CD14-positive monocyte (primary cell): ENCODE measurements around the gene FUS. TPM values are rescaled to one million over a fixed set of nuclear protein-coding genes. Genes with fewer than 3 reads are reported as not detected.
"Not testable (repeated sequence)": the region's sequence is repeated elsewhere in the genome, so short reads cannot be mapped to it uniquely, and the experiment has no call there.

ENCODE experiments used
- DNase-seq, 3 donors: peaks; one replicate each; pipeline ENCODE4 v3.0.0-alpha.2; 2011 to 2022
- H2AFZ ChIP-seq: 2 replicates; pipeline ENCODE4 v1.6.0; 2012; ENCODE audit warnings: mild to moderate bottlenecking, low read depth, low read length, inconsistent platforms; ENCODE audit not compliant: insufficient read depth, poor library complexity, severe bottlenecking
- H3K27ac ChIP-seq, 2 donors: 1 replicate in 1 of 2; 2 replicates in 1 of 2; pipeline ENCODE4 v1.5.1; 2012 to 2013; ENCODE audit warnings: low read length in 2 of 2, control low read depth in 1 of 2, inconsistent platforms in 1 of 2, low read depth in 1 of 2, mild to moderate bottlenecking in 1 of 2
- H3K27me3 ChIP-seq, 2 donors: one replicate each; pipeline versions ENCODE4 v1.6.0 to v1.6.1; 2011 to 2013; ENCODE audit warnings: low read length in 2 of 2; ENCODE audit not compliant: control insufficient read depth in 2 of 2, insufficient read depth in 2 of 2
- H3K36me3 ChIP-seq, 2 donors: replicated peaks in 1 of 2; 1 replicate in 1 of 2; 2 replicates in 1 of 2; pipeline versions ENCODE4 v1.5.1 to v1.6.1; 2012 to 2013; ENCODE audit warnings: low read length in 2 of 2, control low read depth in 1 of 2, inconsistent platforms in 1 of 2, mild to moderate bottlenecking in 1 of 2; ENCODE audit not compliant: insufficient read depth in 2 of 2, control insufficient read depth in 1 of 2
- H3K4me1 ChIP-seq, 2 donors: 1 replicate in 1 of 2; 2 replicates in 1 of 2; pipeline versions ENCODE4 v1.5.1 to v1.6.1; 2012 to 2013; ENCODE audit warnings: low read length in 2 of 2, control low read depth in 1 of 2, inconsistent platforms in 1 of 2, mild to moderate bottlenecking in 1 of 2, moderate library complexity in 1 of 2; ENCODE audit not compliant: insufficient read depth in 2 of 2, control insufficient read depth in 1 of 2
- H3K4me2 ChIP-seq: replicated peaks from 2 replicates; pipeline ENCODE3; 2012; ENCODE audit warnings: low read length, moderate library complexity, mild to moderate bottlenecking; ENCODE audit not compliant: poor library complexity, severe bottlenecking; ENCODE audit errors: extremely low read depth
- H3K4me3 ChIP-seq, 3 experiments: fragments of 200-600 bp in 1 of 3; sonication (generic) in 1 of 3; replicated peaks in 1 of 3; 1 replicate in 2 of 3; 2 replicates in 1 of 3; pipeline ENCODE4 v1.5.1; 2011 to 2013; ENCODE audit warnings: low read length in 3 of 3, mild to moderate bottlenecking in 3 of 3, control low read depth in 2 of 3, low read depth in 2 of 3, inconsistent platforms in 1 of 3, moderate library complexity in 1 of 3
- H3K79me2 ChIP-seq: 2 replicates; pipeline ENCODE4 v1.6.0; 2012; ENCODE audit warnings: mild to moderate bottlenecking, control low read depth, inconsistent platforms, low read length, moderate library complexity; ENCODE audit not compliant: insufficient read depth
- H3K9ac ChIP-seq: 2 replicates; pipeline ENCODE4 v1.6.0; 2017; ENCODE audit warnings: low read length, mild to moderate bottlenecking; ENCODE audit not compliant: insufficient read depth, poor library complexity, severe bottlenecking
- H3K9me3 ChIP-seq, 2 donors: replicated peaks in 1 of 2; 1 replicate in 1 of 2; 2 replicates in 1 of 2; pipeline versions ENCODE4 v1.5.1 to v1.6.1; 2012 to 2013; ENCODE audit warnings: low read length in 2 of 2, control low read depth in 1 of 2; ENCODE audit not compliant: control insufficient read depth in 1 of 2, insufficient read depth in 1 of 2
- H4K20me1 ChIP-seq: 2 replicates; pipeline ENCODE4 v1.6.0; 2012; ENCODE audit warnings: mild to moderate bottlenecking, low read length, control low read depth, moderate library complexity; ENCODE audit not compliant: insufficient read depth
- H3K27ac Mint-ChIP-seq, 7 donors: one replicate each; pipeline ENCODE4 v1.8.0; 2020; ENCODE audit warnings: mild to moderate bottlenecking in 7 of 7, mixed read lengths in 7 of 7, moderate library complexity in 6 of 7, inconsistent platforms in 2 of 7
- H3K27me3 Mint-ChIP-seq, 3 donors: one replicate each; pipeline ENCODE4 v1.8.0; 2021 to 2022; ENCODE audit warnings: low read depth in 3 of 3, mild to moderate bottlenecking in 3 of 3, mixed read lengths in 3 of 3, moderate library complexity in 3 of 3, inconsistent platforms in 1 of 3
- H3K36me3 Mint-ChIP-seq, 2 donors: one replicate each; pipeline ENCODE4 v1.8.0; 2020; ENCODE audit warnings: mixed read lengths in 2 of 2, inconsistent platforms in 1 of 2, mild to moderate bottlenecking in 1 of 2
- H3K4me1 Mint-ChIP-seq: one replicate; pipeline ENCODE4 v1.8.0; 2020; ENCODE audit warnings: mild to moderate bottlenecking, mixed read lengths
- H3K4me3 Mint-ChIP-seq, 2 donors: one replicate each; pipeline ENCODE4 v1.8.0; 2020; ENCODE audit warnings: mild to moderate bottlenecking in 2 of 2, mixed read lengths in 2 of 2, moderate library complexity in 1 of 2
- H3K9me3 Mint-ChIP-seq, 7 donors: one replicate each; pipeline ENCODE4 v1.8.0; 2020 to 2022; ENCODE audit warnings: mixed read lengths in 7 of 7, mild to moderate bottlenecking in 6 of 7, moderate library complexity in 6 of 7, inconsistent platforms in 2 of 7
- WGBS: methylation state at CpG from one replicate; pipeline ENCODE4 v1.1.5; 2013; ENCODE audit warnings: missing lambda C conversion rate; ENCODE audit not compliant: insufficient coverage; 5-methylcytosine and 5-hydroxymethylcytosine counted together
- intact Hi-C, 2 donors: fragments of 100-400 bp; cut with micrococcal nuclease; formaldehyde crosslinking; loops; one replicate each; pipeline versions ENCODE4 v1.15.0 to v1.15.1; 2023
- polyA plus RNA-seq, 3 donors: library from polyadenylated mRNA; depleted of rRNA in 1 of 3; unstranded in 2 of 3; stranded (reverse) in 1 of 3; fragments of 300-500 nt in 2 of 3; fragments of >200 nt in 1 of 3; fragmentation: Illumina TruSeq in 2 of 3; gene quantifications; 1 replicate in 2 of 3; 2 replicates in 1 of 3; pipeline ENCODE4 v1.2.3, GENCODE V29; 2012 to 2021
- TF ChIP-seq, protein P1 (sequence below): fragments of 200-600 bp; IDR thresholded peaks from one replicate; pipeline ENCODE4 v1.8.0; 2022; ENCODE audit warnings: antibody characterized with exemption, mild to moderate bottlenecking

The FUS gene
- polyA plus RNA-seq, 3 donors, result 54.9 to 246 (median 78.5) TPM

DNA sequence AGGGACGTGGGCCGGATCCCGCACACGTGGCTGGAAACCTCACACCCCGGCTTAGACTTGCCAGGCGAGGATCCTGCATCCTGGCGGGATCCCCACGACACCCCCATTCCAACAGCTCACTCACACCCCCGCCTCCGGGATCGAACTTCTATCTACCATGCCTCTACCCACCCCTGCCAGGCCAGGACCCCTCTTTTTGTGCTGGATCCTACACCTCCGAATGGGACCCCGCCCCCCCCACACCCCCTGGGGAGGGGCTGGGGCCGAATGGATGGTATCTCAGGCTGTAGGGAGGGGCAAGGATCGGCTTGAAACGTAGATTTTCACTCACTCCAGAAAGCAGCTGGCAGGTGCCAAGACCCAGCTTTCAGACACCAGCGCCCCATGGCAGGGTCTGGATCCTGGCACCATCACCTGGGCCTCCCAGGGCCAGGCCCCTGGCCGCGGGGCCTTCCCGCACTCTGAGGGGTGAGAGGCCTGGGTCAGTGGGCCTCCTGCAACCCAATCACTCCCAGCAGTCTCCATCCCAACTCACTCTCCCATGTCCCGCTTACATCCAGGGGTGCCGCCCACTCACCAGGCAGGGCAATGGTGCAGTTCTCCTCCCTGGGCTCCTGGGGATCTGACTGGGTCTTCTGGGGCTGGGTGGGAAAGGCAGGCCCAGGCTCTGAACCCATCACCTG lies 36.8 kb upstream of the FUS start:
- Histone ChIP-seq H3K4me2 (peak overlapping the region; percentile 85), H2AFZ (peak overlapping the region; percentile 90)
- no peak for DNase-seq

DNA sequence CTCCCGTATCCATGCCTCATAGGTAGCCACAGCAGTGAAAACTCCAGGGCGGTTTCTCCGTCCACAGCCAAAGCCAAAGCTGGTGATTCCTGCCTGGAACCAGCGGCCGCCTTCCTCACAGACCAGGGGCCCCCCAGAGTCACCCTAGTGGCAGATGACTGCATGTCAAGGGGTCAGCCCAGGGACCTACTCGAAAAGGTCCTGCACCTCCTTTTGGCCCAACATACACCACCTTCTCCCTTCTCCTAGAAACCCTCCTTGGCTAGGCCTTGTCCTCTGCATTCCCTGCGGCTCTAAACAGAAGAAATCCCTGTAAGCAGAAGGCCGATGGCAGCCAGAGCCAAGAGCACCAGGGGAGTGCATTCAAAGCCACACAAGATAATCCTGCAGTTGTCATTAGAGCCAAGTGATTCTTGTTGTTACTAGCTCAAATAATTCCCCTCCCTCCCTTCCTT lies 36.2 kb upstream of the FUS start:
- Histone ChIP-seq H3K27me3 (no peaks in the 10 kb centered on the region), H3K4me3 (no peak overlapping the region), H3K79me2 (no peaks in the 10 kb centered on the region), H3K9ac (no peak overlapping the region), H3K9me3 (no peaks in the 10 kb centered on the region), H3K27ac (no peak overlapping the region), H3K4me1 (peaks cover 37 to 56% of the 10 kb centered on the region in 2 donors), H3K36me3 (no peaks in the 10 kb centered on the region), H4K20me1 (no peaks in the 10 kb centered on the region), H3K4me2 (no peak overlapping the region), H2AFZ (no peak overlapping the region)
- no peaks in the 10 kb centered on the region for H3K36me3 Mint-ChIP-seq
- H3K27me3 Mint-ChIP-seq, result peaks cover 2 to 3% (median 2%) of the 10 kb centered on the region in 3 donors
- 97% methylated on average over 7 of the region's 8 CpGs for WGBS
- no peak overlapping the region for H3K4me3 Mint-ChIP-seq
- DNase-seq, result no peak
- TF ChIP-seq, protein P1, sequence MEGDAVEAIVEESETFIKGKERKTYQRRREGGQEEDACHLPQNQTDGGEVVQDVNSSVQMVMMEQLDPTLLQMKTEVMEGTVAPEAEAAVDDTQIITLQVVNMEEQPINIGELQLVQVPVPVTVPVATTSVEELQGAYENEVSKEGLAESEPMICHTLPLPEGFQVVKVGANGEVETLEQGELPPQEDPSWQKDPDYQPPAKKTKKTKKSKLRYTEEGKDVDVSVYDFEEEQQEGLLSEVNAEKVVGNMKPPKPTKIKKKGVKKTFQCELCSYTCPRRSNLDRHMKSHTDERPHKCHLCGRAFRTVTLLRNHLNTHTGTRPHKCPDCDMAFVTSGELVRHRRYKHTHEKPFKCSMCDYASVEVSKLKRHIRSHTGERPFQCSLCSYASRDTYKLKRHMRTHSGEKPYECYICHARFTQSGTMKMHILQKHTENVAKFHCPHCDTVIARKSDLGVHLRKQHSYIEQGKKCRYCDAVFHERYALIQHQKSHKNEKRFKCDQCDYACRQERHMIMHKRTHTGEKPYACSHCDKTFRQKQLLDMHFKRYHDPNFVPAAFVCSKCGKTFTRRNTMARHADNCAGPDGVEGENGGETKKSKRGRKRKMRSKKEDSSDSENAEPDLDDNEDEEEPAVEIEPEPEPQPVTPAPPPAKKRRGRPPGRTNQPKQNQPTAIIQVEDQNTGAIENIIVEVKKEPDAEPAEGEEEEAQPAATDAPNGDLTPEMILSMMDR, result no peak
- intact Hi-C loops, result loop anchor here (2.0 to 10.0 kb wide), 5 partner anchors 15 to 149 kb away; partner anchors contain the start of gene VKORC1 (in 1 of the 2)
- H3K9me3 Mint-ChIP-seq, result peaks cover 0 to 5% (median 0%) of the 10 kb centered on the region in 7 donors
- H3K4me1 Mint-ChIP-seq, result peaks cover 38% of the 10 kb centered on the region
- H3K27ac Mint-ChIP-seq, result peak overlapping the region in 5 of 7 donors; percentile 6 to 77 (median 26)

More for the DNA sequence above, 36.8 kb upstream of the FUS start:
- no peaks in the 10 kb centered on the region for H3K9me3 ChIP-seq
- H3K36me3 ChIP-seq, result no peaks in the 10 kb centered on the region
- H3K27me3 ChIP-seq, result no peaks in the 10 kb centered on the region
- 64% methylated on average over 10 of the region's 22 CpGs for WGBS
- peaks cover 2% of the 10 kb centered on the region in 3 donors for H3K27me3 Mint-ChIP-seq
- H3K79me2 ChIP-seq, result no peaks in the 10 kb centered on the region
- peak overlapping the region; percentile 72 to 78 for H3K27ac ChIP-seq
- peak overlapping the region in 1 of 3 experiments; percentile 70 for H3K4me3 ChIP-seq
- intact Hi-C loops, result loop anchor here (2.0 to 10.0 kb wide), 5 partner anchors 14 to 148 kb away; partner anchors contain the start of gene VKORC1 (in 1 of the 2)
- peaks cover 0 to 5% (median 0%) of the 10 kb centered on the region in 7 donors for H3K9me3 Mint-ChIP-seq
- H4K20me1 ChIP-seq, result no peaks in the 10 kb centered on the region
- H3K4me1 Mint-ChIP-seq, result peaks cover 39% of the 10 kb centered on the region
- H3K36me3 Mint-ChIP-seq, result peaks cover 0 to 3% of the 10 kb centered on the region in 2 donors
- H3K27ac Mint-ChIP-seq, result peak overlapping the region in 5 of 7 donors; percentile 6 to 77 (median 26)
- peak overlapping the region; percentile 65 for H3K9ac ChIP-seq
- peaks cover 36 to 50% of the 10 kb centered on the region in 2 donors for H3K4me1 ChIP-seq
- TF ChIP-seq, protein P1, result no peak
- peak overlapping the region in 1 of 2 donors; percentile 35 for H3K4me3 Mint-ChIP-seq

GRCh38 chr16:31144418-31144817 lies 35.5 kb upstream of the FUS start:
- H3K4me2 ChIP-seq, H3K36me3 ChIP-seq, H2AFZ ChIP-seq, DNase-seq, H3K27ac ChIP-seq, H4K20me1 ChIP-seq, H3K36me3 Mint-ChIP-seq, H3K79me2 ChIP-seq, H3K27me3 Mint-ChIP-seq, H3K9me3 ChIP-seq, H3K9ac ChIP-seq, H3K9me3 Mint-ChIP-seq, H3K4me3 Mint-ChIP-seq, H3K4me3 ChIP-seq, H3K27me3 ChIP-seq: not testable (repeated sequence)
- intact Hi-C loops, result loop anchor here (10.0 kb wide), 2 partner anchors 50 to 150 kb away; partner anchors contain the start of gene VKORC1 (in 1 of the 2)
- peak overlapping the region in 1 of 7 donors; percentile 30 for H3K27ac Mint-ChIP-seq
- peaks cover 43% of the 10 kb centered on the region for H3K4me1 Mint-ChIP-seq
- WGBS, result 100% methylated on average over 7 of the region's 7 CpGs
- H3K4me1 ChIP-seq, result peaks cover 44 to 57% of the 10 kb centered on the region in 2 donors
